GM23338 (cell line): Measurements from ENCODE around the gene NEK7. TPM values are rescaled to one million over a fixed set of nuclear protein-coding genes. Genes with fewer than 3 reads are reported as not detected.

Experiments used
- ATAC-seq: fragments of 200-7000 bp; cut with Tn5 transposase; 3 replicates; pipeline ENCODE4 v1.9.1; 2020
- DNase-seq: peaks from one replicate; pipeline ENCODE4 v3.0.0-alpha.2; 2015; ENCODE audit warnings: low spot score
- H2AFZ ChIP-seq: fragments of 200-600 bp; sonication (generic); 2 replicates; pipeline ENCODE4 v1.8.0; 2016; ENCODE audit warnings: antibody characterized with exemption, mild to moderate bottlenecking, moderate library complexity
- H3F3A ChIP-seq: fragments of 200-600 bp; sonication (generic); replicated peaks from 2 replicates; pipeline ENCODE4 v1.8.0; 2017; ENCODE audit warnings: antibody characterized with exemption, mixed run types, low read depth
- H3K27ac ChIP-seq: fragments of 200-600 bp; sonication (generic); 2 replicates; pipeline ENCODE4 v1.6.1; 2016; ENCODE audit warnings: low read depth
- H3K27me3 ChIP-seq: fragments of 200-600 bp; sonication (generic); 2 replicates; pipeline ENCODE4 v1.8.0; 2016; ENCODE audit warnings: mild to moderate bottlenecking, mixed run types, moderate library complexity; ENCODE audit not compliant: insufficient read depth
- H3K36me3 ChIP-seq: fragments of 200-600 bp; sonication (generic); 2 replicates; pipeline ENCODE4 v1.8.0; 2016; ENCODE audit warnings: mild to moderate bottlenecking; ENCODE audit not compliant: insufficient read depth
- H3K4me1 ChIP-seq: fragments of 200-600 bp; sonication (generic); 2 replicates; pipeline ENCODE4 v1.8.0; 2016; ENCODE audit warnings: mild to moderate bottlenecking, moderate library complexity; ENCODE audit not compliant: insufficient read depth
- H3K4me2 ChIP-seq: fragments of 200-600 bp; sonication (generic); 2 replicates; pipeline ENCODE4 v1.7.1; 2017; ENCODE audit warnings: mixed run types
- H3K4me3 ChIP-seq: fragments of 200-600 bp; sonication (generic); 2 replicates; pipeline ENCODE4 v1.6.1; 2016; ENCODE audit warnings: mixed run types
- H3K79me2 ChIP-seq: fragments of 200-600 bp; sonication (generic); replicated peaks from 2 replicates; pipeline ENCODE4 v1.8.0; 2017; ENCODE audit warnings: mild to moderate bottlenecking; ENCODE audit not compliant: insufficient read depth
- H3K9me2 ChIP-seq: fragments of 200-600 bp; sonication (generic); 2 replicates; pipeline ENCODE4 v1.8.0; 2017; ENCODE audit not compliant: insufficient read depth
- H4K20me1 ChIP-seq: fragments of 200-600 bp; sonication (generic); replicated peaks from 2 replicates; pipeline ENCODE4 v1.8.0; 2017; ENCODE audit warnings: mild to moderate bottlenecking; ENCODE audit not compliant: insufficient read depth
- H3K27ac Mint-ChIP-seq: 2 replicates; pipeline ENCODE4 v1.8.0; 2020; ENCODE audit warnings: inconsistent platforms, mild to moderate bottlenecking, moderate library complexity, mixed read lengths
- H3K27me3 Mint-ChIP-seq: 3 replicates; pipeline ENCODE4 v1.8.0; 2022; ENCODE audit warnings: low read depth, mild to moderate bottlenecking, moderate library complexity, mixed read lengths, inconsistent platforms; ENCODE audit not compliant: insufficient read depth, poor library complexity
- H3K36me3 Mint-ChIP-seq: 3 replicates; pipeline ENCODE4 v1.8.0; 2021; ENCODE audit warnings: low read depth, mild to moderate bottlenecking, inconsistent platforms, moderate library complexity, mixed read lengths
- H3K4me1 Mint-ChIP-seq: 3 replicates; pipeline ENCODE4 v1.8.0; 2020; ENCODE audit warnings: mild to moderate bottlenecking, inconsistent platforms, mixed read lengths
- H3K4me3 Mint-ChIP-seq: 3 replicates; pipeline ENCODE4 v1.8.0; 2021; ENCODE audit warnings: moderate library complexity, mild to moderate bottlenecking, inconsistent platforms, mixed read lengths
- H3K9me3 Mint-ChIP-seq: 3 replicates; pipeline ENCODE4 v1.8.0; 2020; ENCODE audit warnings: moderate library complexity, mild to moderate bottlenecking, inconsistent platforms, mixed read lengths
- EZH2phosphoT487 ChIP-seq: fragments of 200-600 bp; sonication (generic); IDR thresholded peaks from one replicate; pipeline ENCODE4 v1.8.1; 2018; ENCODE audit warnings: antibody characterized with exemption; ENCODE audit not compliant: unreplicated experiment
- STAT1 ChIP-seq: IDR thresholded peaks from one replicate; pipeline ENCODE4 v1.6.1; 2016; ENCODE audit warnings: antibody characterized with exemption; ENCODE audit not compliant: unreplicated experiment
- ZNF114 ChIP-seq: fragments of 250-450 bp; sonication (Bioruptor Pico); IDR thresholded peaks from 2 replicates; pipeline ENCODE4 v1.5.0; 2020; ENCODE audit warnings: mild to moderate bottlenecking, moderate library complexity
- ZNF331 ChIP-seq: fragments of 250-450 bp; sonication (Bioruptor Pico); IDR thresholded peaks from 2 replicates; pipeline ENCODE4 v1.5.0; 2020; ENCODE audit warnings: low read depth, mild to moderate bottlenecking, moderate library complexity
- polyA plus RNA-seq: library from polyadenylated mRNA; unstranded; fragments of >200 nt; fragmentation: Nextera tagmentation; extraction: Ambion mirVana; gene quantifications from 2 replicates; pipeline ENCODE4 v1.2.1, GENCODE V29; 2016
- total RNA-seq: library from RNA; depleted of rRNA; stranded (reverse); fragments of >200 nt; shearing (Covaris generic); gene quantifications from 2 replicates; pipeline ENCODE4 v1.2.3, GENCODE V29; 2014
- TF ChIP-seq, protein P1 (sequence below): fragments of 250-450 bp; sonication (Bioruptor Pico); IDR thresholded peaks from 2 replicates; pipeline ENCODE4 v1.5.0; 2020; ENCODE audit warnings: mild to moderate bottlenecking, moderate library complexity
- TF ChIP-seq, protein P2 (sequence below): IDR thresholded peaks from one replicate; pipeline ENCODE4 v1.6.1; 2018; ENCODE audit warnings: antibody characterized with exemption; ENCODE audit not compliant: unreplicated experiment

The NEK7 gene
- total and polyA plus RNA-seq, 2 experiments from 2014 or later = 4.8 to 15.3 TPM

DNA sequence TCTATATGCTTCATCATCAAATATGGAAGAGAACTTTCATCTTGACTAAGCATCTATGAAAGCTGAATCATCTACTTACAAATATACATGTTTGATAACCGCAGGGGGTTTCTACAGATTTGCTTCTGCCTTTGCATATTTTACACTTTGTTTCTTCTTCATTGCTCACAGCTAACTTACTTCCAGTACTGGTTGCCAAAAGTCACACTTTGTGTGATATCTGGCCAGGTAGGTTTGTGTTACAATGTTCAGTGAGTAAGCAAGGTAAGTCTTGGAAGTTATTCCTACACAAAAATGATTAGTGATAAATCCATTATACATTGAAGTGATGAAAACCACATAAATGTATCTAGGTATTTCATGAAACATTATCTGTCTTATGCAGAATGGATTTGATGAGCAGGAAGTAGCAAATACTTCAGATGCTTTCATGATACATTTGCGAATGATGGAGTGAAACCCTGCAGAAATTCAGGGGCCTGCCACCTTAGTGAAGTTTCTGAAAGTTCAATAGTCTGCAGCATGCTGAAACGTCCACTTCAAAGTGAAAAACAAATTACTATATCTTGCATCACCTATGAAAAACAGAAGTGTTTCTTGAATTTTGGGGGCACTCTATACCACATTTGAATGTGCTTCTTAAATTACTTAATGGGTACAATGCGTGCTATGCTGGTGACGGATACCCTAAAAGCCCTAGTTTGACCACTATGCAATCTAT lies 196.3 kb downstream of the NEK7 start (continued):
- TF ChIP-seq, protein P1, sequence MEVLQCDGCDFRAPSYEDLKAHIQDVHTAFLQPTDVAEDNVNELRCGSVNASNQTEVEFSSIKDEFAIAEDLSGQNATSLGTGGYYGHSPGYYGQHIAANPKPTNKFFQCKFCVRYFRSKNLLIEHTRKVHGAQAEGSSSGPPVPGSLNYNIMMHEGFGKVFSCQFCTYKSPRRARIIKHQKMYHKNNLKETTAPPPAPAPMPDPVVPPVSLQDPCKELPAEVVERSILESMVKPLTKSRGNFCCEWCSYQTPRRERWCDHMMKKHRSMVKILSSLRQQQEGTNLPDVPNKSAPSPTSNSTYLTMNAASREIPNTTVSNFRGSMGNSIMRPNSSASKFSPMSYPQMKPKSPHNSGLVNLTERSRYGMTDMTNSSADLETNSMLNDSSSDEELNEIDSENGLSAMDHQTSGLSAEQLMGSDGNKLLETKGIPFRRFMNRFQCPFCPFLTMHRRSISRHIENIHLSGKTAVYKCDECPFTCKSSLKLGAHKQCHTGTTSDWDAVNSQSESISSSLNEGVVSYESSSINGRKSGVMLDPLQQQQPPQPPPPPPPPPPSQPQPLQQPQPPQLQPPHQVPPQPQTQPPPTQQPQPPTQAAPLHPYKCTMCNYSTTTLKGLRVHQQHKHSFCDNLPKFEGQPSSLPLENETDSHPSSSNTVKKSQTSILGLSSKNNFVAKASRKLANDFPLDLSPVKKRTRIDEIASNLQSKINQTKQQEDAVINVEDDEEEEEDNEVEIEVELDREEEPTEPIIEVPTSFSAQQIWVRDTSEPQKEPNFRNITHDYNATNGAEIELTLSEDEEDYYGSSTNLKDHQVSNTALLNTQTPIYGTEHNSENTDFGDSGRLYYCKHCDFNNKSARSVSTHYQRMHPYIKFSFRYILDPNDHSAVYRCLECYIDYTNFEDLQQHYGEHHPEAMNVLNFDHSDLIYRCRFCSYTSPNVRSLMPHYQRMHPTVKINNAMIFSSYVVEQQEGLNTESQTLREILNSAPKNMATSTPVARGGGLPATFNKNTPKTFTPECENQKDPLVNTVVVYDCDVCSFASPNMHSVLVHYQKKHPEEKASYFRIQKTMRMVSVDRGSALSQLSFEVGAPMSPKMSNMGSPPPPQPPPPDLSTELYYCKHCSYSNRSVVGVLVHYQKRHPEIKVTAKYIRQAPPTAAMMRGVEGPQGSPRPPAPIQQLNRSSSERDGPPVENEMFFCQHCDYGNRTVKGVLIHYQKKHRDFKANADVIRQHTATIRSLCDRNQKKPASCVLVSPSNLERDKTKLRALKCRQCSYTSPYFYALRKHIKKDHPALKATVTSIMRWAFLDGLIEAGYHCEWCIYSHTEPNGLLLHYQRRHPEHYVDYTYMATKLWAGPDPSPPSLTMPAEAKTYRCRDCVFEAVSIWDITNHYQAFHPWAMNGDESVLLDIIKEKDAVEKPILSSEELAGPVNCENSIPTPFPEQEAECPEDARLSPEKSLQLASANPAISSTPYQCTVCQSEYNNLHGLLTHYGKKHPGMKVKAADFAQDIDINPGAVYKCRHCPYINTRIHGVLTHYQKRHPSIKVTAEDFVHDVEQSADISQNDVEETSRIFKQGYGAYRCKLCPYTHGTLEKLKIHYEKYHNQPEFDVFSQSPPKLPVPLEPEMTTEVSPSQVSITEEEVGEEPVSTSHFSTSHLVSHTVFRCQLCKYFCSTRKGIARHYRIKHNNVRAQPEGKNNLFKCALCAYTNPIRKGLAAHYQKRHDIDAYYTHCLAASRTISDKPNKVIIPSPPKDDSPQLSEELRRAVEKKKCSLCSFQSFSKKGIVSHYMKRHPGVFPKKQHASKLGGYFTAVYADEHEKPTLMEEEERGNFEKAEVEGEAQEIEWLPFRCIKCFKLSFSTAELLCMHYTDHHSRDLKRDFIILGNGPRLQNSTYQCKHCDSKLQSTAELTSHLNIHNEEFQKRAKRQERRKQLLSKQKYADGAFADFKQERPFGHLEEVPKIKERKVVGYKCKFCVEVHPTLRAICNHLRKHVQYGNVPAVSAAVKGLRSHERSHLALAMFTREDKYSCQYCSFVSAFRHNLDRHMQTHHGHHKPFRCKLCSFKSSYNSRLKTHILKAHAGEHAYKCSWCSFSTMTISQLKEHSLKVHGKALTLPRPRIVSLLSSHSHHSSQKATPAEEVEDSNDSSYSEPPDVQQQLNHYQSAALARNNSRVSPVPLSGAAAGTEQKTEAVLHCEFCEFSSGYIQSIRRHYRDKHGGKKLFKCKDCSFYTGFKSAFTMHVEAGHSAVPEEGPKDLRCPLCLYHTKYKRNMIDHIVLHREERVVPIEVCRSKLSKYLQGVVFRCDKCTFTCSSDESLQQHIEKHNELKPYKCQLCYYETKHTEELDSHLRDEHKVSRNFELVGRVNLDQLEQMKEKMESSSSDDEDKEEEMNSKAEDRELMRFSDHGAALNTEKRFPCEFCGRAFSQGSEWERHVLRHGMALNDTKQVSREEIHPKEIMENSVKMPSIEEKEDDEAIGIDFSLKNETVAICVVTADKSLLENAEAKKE (CRISPR knock-in tag) = no peak
- no peak for TF ChIP-seq STAT1
- no peak for TF ChIP-seq ZNF114 (CRISPR knock-in tag)
- TF ChIP-seq, protein P2, sequence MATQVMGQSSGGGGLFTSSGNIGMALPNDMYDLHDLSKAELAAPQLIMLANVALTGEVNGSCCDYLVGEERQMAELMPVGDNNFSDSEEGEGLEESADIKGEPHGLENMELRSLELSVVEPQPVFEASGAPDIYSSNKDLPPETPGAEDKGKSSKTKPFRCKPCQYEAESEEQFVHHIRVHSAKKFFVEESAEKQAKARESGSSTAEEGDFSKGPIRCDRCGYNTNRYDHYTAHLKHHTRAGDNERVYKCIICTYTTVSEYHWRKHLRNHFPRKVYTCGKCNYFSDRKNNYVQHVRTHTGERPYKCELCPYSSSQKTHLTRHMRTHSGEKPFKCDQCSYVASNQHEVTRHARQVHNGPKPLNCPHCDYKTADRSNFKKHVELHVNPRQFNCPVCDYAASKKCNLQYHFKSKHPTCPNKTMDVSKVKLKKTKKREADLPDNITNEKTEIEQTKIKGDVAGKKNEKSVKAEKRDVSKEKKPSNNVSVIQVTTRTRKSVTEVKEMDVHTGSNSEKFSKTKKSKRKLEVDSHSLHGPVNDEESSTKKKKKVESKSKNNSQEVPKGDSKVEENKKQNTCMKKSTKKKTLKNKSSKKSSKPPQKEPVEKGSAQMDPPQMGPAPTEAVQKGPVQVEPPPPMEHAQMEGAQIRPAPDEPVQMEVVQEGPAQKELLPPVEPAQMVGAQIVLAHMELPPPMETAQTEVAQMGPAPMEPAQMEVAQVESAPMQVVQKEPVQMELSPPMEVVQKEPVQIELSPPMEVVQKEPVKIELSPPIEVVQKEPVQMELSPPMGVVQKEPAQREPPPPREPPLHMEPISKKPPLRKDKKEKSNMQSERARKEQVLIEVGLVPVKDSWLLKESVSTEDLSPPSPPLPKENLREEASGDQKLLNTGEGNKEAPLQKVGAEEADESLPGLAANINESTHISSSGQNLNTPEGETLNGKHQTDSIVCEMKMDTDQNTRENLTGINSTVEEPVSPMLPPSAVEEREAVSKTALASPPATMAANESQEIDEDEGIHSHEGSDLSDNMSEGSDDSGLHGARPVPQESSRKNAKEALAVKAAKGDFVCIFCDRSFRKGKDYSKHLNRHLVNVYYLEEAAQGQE = no peak

DNA sequence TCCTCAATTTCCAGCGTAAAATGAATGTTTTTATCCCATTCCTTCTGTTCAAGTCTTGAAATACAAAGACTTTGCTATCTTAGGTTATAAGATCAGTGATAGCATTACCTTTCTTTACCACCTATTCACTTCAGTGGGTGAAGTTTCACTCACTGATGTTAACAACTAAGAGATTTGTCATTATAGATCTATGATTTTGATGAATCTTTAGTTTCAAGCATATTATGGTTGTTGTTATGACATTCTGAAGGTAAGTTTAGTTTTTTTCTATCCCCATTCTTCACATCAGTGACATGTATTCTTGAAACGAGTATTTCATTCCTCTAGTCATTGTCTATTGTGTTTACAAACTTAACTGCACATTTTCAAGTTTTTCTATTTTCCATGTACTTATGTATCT lies 201.1 kb downstream of the NEK7 start:
- H3K36me3 ChIP-seq = no peaks in the 10 kb centered on the region
- Mint-ChIP-seq H3K27ac (no peak overlapping the region), H3K36me3 (no peaks in the 10 kb centered on the region), H3K4me3 (no peak overlapping the region), H3K9me3 (no peaks in the 10 kb centered on the region), H3K27me3 (no peaks in the 10 kb centered on the region), H3K4me1 (peaks cover 14% of the 10 kb centered on the region)
- no peak overlapping the region for H3K4me2 ChIP-seq
- H3K79me2 ChIP-seq = no peaks in the 10 kb centered on the region
- ATAC-seq (no peak), DNase-seq (no peak)
- H3F3A ChIP-seq = no peaks in the 10 kb centered on the region
- no peaks in the 10 kb centered on the region for H3K27me3 ChIP-seq
- H3K4me3 ChIP-seq = no peak overlapping the region
- H3K4me1 ChIP-seq = peaks cover 9% of the 10 kb centered on the region; the same call in 1 of the 2 replicates
- no peaks in the 10 kb centered on the region for H4K20me1 ChIP-seq
- H3K9me2 ChIP-seq = no peaks in the 10 kb centered on the region
- H3K27ac ChIP-seq = no peak overlapping the region
- H2AFZ ChIP-seq = no peak overlapping the region
- TF ChIP-seq EZH2phosphoT487 (no peak), ZNF331 (CRISPR knock-in tag) (no peak)
